Sigmoid colon (tissue), 7 donors: ENCODE results near the gene WASF2. TPM values are rescaled to one million over a fixed set of nuclear protein-coding genes. Genes with fewer than 3 reads are reported as not detected.

Experiments used
- DNase-seq: peaks from one replicate; pipeline ENCODE4 v3.0.0-alpha.2; 2019
- H3K27ac ChIP-seq, 4 donors: fragments of 200-600 bp; sonication (generic); one replicate each; pipeline ENCODE4 v1.5.1; 2016 to 2019; ENCODE audit warnings: mild to moderate bottlenecking in 1 of 4
- H3K27me3 ChIP-seq, 3 donors: fragments of 200-600 bp; sonication (generic); one replicate each; pipeline ENCODE4 v1.5.1; 2019; ENCODE audit warnings: mild to moderate bottlenecking in 1 of 3
- H3K36me3 ChIP-seq, 4 donors: fragments of 200-600 bp; sonication (generic); one replicate each; pipeline ENCODE4 v1.5.1; 2016 to 2019
- H3K4me1 ChIP-seq, 4 donors: fragments of 200-600 bp; sonication (generic); one replicate each; pipeline ENCODE4 v1.5.1; 2017 to 2019
- H3K4me3 ChIP-seq, 4 donors: fragments of 200-600 bp; sonication (generic); one replicate each; pipeline ENCODE4 v1.5.1; 2017 to 2019; ENCODE audit warnings: mild to moderate bottlenecking in 2 of 4, moderate library complexity in 1 of 4
- H3K9me3 ChIP-seq, 4 donors: fragments of 200-600 bp in 3 of 4; sonication (generic) in 3 of 4; one replicate each; pipeline versions ENCODE4 v1.5.1 to v1.6.1; 2013 to 2019
- EP300 ChIP-seq, 4 donors: sonication (generic); formaldehyde crosslinking; IDR thresholded peaks; one replicate each; pipeline ENCODE4 v1.6.1; 2017; ENCODE audit warnings: antibody characterized with exemption in 4 of 4
- POLR2A ChIP-seq, 2 donors: fragments of 450-650 bp; IDR thresholded peaks; one replicate each; pipeline ENCODE4 v1.6.1; 2016; ENCODE audit warnings: antibody characterized with exemption in 2 of 2, mild to moderate bottlenecking in 2 of 2, moderate library complexity in 2 of 2
- POLR2AphosphoS5 ChIP-seq, 4 donors: sonication (generic); formaldehyde crosslinking; IDR thresholded peaks; one replicate each; pipeline ENCODE4 v1.6.1; 2017; ENCODE audit warnings: antibody characterized with exemption in 4 of 4
- WGBS, 2 donors: extraction: QIAGEN DNeasy Blood & Tissue Kit; methylation state at CpG; one replicate each; pipeline ENCODE4 v1.1.7; 2013; 5-methylcytosine and 5-hydroxymethylcytosine counted together
- intact Hi-C: fragments of 100-400 bp; cut with DNase I; formaldehyde crosslinking; loops from one replicate; pipeline ENCODE4 v1.15.1; 2023
- polyA plus RNA-seq, 3 donors: library from polyadenylated mRNA; stranded (reverse); fragments of 200-250 nt; gene quantifications; one replicate each; pipeline ENCODE4 v1.2.3, GENCODE V29; 2013
- total RNA-seq, 4 donors: library from RNA; depleted of rRNA; stranded (reverse); fragments of >200 nt; gene quantifications; one replicate each; pipeline ENCODE4 v1.1.0, GENCODE V29; 2016
- TF ChIP-seq, protein P1 (sequence below), 4 experiments: fragments of 450-650 bp in 3 of 4; fragments of 200-600 bp in 1 of 4; IDR thresholded peaks; one replicate each; pipeline ENCODE4 v1.5.1; 2016 to 2019; ENCODE audit warnings: antibody characterized with exemption in 4 of 4, mild to moderate bottlenecking in 3 of 4, moderate library complexity in 2 of 4
- donor health status: healthy with polysubstance abuse.
- donor health status: Bipolar disorder and iron deficiency.
- donor health status: healthy.

The WASF2 gene
- total and polyA plus RNA-seq, 7 donors = 30.0 to 69.6 (median 56.9) TPM

DNA sequence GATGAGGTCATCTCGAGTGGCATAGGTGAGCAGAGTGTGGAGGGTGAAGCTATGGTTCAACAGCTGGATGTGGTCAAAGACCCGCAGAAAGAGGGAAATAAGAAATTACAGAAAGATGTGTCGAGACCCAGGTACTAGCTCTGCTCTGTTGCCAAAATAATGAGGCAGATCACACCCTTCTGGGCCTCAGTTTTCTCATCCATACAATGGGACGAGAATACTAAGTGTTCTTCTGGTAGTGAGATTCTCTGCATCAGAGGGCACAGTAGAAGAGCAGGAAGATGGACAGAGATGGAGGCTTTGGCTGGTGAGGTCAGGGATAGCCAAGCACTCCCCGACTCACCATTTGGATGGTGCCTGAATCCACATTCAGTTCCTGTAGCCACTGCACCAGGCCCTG lies 134.3 kb downstream of the WASF2 start:
- TF ChIP-seq POLR2A (IDR thresholded peaks at IDR 0.05) (no peak), POLR2AphosphoS5 (IDR thresholded peaks at IDR 0.05) (no peak), EP300 (IDR thresholded peaks at IDR 0.05) (no peak)
- TF ChIP-seq, protein P1, sequence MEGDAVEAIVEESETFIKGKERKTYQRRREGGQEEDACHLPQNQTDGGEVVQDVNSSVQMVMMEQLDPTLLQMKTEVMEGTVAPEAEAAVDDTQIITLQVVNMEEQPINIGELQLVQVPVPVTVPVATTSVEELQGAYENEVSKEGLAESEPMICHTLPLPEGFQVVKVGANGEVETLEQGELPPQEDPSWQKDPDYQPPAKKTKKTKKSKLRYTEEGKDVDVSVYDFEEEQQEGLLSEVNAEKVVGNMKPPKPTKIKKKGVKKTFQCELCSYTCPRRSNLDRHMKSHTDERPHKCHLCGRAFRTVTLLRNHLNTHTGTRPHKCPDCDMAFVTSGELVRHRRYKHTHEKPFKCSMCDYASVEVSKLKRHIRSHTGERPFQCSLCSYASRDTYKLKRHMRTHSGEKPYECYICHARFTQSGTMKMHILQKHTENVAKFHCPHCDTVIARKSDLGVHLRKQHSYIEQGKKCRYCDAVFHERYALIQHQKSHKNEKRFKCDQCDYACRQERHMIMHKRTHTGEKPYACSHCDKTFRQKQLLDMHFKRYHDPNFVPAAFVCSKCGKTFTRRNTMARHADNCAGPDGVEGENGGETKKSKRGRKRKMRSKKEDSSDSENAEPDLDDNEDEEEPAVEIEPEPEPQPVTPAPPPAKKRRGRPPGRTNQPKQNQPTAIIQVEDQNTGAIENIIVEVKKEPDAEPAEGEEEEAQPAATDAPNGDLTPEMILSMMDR (IDR thresholded peaks at IDR 0.05) = no peak
- Histone ChIP-seq H3K27ac (no peak overlapping the region), H3K4me1 (peaks cover 0 to 26% (median 23%) of the 10 kb centered on the region in 4 donors), H3K4me3 (no peak overlapping the region), H3K9me3 (no peaks in the 10 kb centered on the region), H3K36me3 (peaks cover 12 to 63% (median 30%) of the 10 kb centered on the region in 4 donors), H3K27me3 (peaks cover under 1 to 7% (median 1%) of the 10 kb centered on the region in 3 donors)
- WGBS, 2 donors = 88 to 92% methylated on average over 5 of the region's 5 CpGs
- DNase-seq = no peak
- intact Hi-C loops = loop anchor here (2.0 to 5.0 kb wide), 3 partner anchors 33 to 53 kb away; partner anchors contain the start of gene TMEM222

Other genes starting within 250 kb of the WASF2 start
- gene TMEM222, start 168.0 kb downstream of the WASF2 start, total RNA-seq = 10 to 100 TPM; 18.9 to 20.9 (median 19.6) TPM
- 10 to 100 TPM; 15.7 to 46.9 (median 21.0) TPM for gene TMEM222, start 168.0 kb downstream of the WASF2 start, polyA plus RNA-seq
- gene SYTL1, start 148.1 kb downstream of the WASF2 start, total RNA-seq = 1 to 10 TPM in 1 of 4 donors, under 1 TPM in 2, not detected in 1; 0.54 to 1.5 (median 0.55) TPM
- gene SYTL1, start 148.1 kb downstream of the WASF2 start, polyA plus RNA-seq = 10 to 100 TPM in 1 of 3 donors, 1 to 10 TPM in 2; 3.2 to 25.9 (median 9.0) TPM
- gene MAP3K6, start 123.2 kb downstream of the WASF2 start, total RNA-seq = 10 to 100 TPM; 18.2 to 50.4 (median 26.8) TPM
- gene MAP3K6, start 123.2 kb downstream of the WASF2 start, polyA plus RNA-seq = 10 to 100 TPM in 1 of 3 donors, 1 to 10 TPM in 2; 3.7 to 23.9 (median 9.0) TPM
- 1 to 10 TPM in 3 of 4 donors, under 1 TPM in 1; 0.49 to 4.5 (median 1.8) TPM for gene FCN3, start 115.3 kb downstream of the WASF2 start, total RNA-seq
- 1 to 10 TPM; 1.2 to 4.6 (median 4.1) TPM for gene FCN3, start 115.3 kb downstream of the WASF2 start, polyA plus RNA-seq
- gene CD164L2, start 106.8 kb downstream of the WASF2 start, total RNA-seq = not detected
- gene CD164L2, start 106.8 kb downstream of the WASF2 start, polyA plus RNA-seq = 1 to 10 TPM in 2 of 3 donors, not detected in 1; 1.2 to 1.9 TPM
- gene GPR3, start 97.5 kb downstream of the WASF2 start, total RNA-seq = 1 to 10 TPM in 1 of 4 donors, under 1 TPM in 1, not detected in 2; 0.36 to 2.0 TPM
- gene GPR3, start 97.5 kb downstream of the WASF2 start, polyA plus RNA-seq = under 1 TPM in 1 of 3 donors, not detected in 2; 0.54 TPM
- 10 to 100 TPM; 10.9 to 34.1 (median 14.3) TPM for gene AHDC1, start 114.0 kb upstream of the WASF2 start, total RNA-seq
- 10 to 100 TPM in 1 of 3 donors, 1 to 10 TPM in 2; 1.8 to 17.4 (median 2.1) TPM for gene AHDC1, start 114.0 kb upstream of the WASF2 start, polyA plus RNA-seq
- 10 to 100 TPM in 1 of 4 donors, 1 to 10 TPM in 3; 6.6 to 11.4 (median 8.0) TPM for gene FGR, start 145.0 kb upstream of the WASF2 start, total RNA-seq
- 10 to 100 TPM in 1 of 3 donors, 1 to 10 TPM in 2; 3.0 to 14.4 (median 5.1) TPM for gene FGR, start 145.0 kb upstream of the WASF2 start, polyA plus RNA-seq
- gene IFI6, start 182.0 kb upstream of the WASF2 start, total RNA-seq = 100 to 1,000 TPM in 2 of 4 donors, 10 to 100 TPM in 2; 33.6 to 118 (median 82.0) TPM
- gene IFI6, start 182.0 kb upstream of the WASF2 start, polyA plus RNA-seq = 100 to 1,000 TPM in 1 of 3 donors, 10 to 100 TPM in 1, 1 to 10 TPM in 1; 9.0 to 245 (median 16.0) TPM
- 10 to 100 TPM; 11.9 to 24.3 (median 19.1) TPM for gene FAM76A, start 235.8 kb upstream of the WASF2 start, total RNA-seq
- 1 to 10 TPM; 3.6 to 5.3 (median 4.6) TPM for gene FAM76A, start 235.8 kb upstream of the WASF2 start, polyA plus RNA-seq